Activated CD8-positive, alpha-beta T cell treated with anti-CD3 and anti-CD28 coated beads, Interleukin-2, amount 10 ng/mL, durations not matched to agents 7 days and 5 days (primary cell): ENCODE results near the gene HNRNPH2. TPM values are rescaled to one million over a fixed set of nuclear protein-coding genes. Genes with fewer than 3 reads are reported as not detected.
A peak's percentile ranks its signal among the peaks of the same experiment; 100 is the strongest.

Experiments
- ATAC-seq: fragments of 150-1000 bp; cut with Tn5 transposase; one replicate; pipeline ENCODE4 v1.10.0; 2021; ENCODE audit warnings: moderate library complexity
- CTCF ChIA-PET: fragments of 350-600 bp; sonication (Branson Sonifier 250); formaldehyde crosslinking; loops from one replicate; lab custom pipeline; 2021; ENCODE audit warnings: antibody characterized with exemption; lab: Charles Lee
- POLR2A ChIA-PET: fragments of 350-600 bp; sonication (Branson Sonifier 250); formaldehyde crosslinking; loops from one replicate; lab custom pipeline; 2021; ENCODE audit warnings: antibody characterized with exemption; lab: Charles Lee
- DNase-seq: peaks from one replicate; pipeline ENCODE4 v3.0.0-alpha.2; 2020
- H3K27ac Mint-ChIP-seq: one replicate; pipeline ENCODE4 v1.8.0; 2021; ENCODE audit warnings: mild to moderate bottlenecking, mixed read lengths
- H3K27me3 Mint-ChIP-seq: one replicate; pipeline ENCODE4 v1.8.0; 2021; ENCODE audit warnings: low read depth, mixed read lengths
- H3K36me3 Mint-ChIP-seq: one replicate; pipeline ENCODE4 v1.8.0; 2021; ENCODE audit warnings: low read depth, mixed read lengths
- H3K4me1 Mint-ChIP-seq: one replicate; pipeline ENCODE4 v1.8.0; 2021; ENCODE audit warnings: low read depth, mixed read lengths
- H3K4me3 Mint-ChIP-seq: one replicate; pipeline ENCODE4 v1.8.0; 2021; ENCODE audit warnings: mild to moderate bottlenecking, mixed read lengths
- H3K9me3 Mint-ChIP-seq: one replicate; pipeline ENCODE4 v1.8.0; 2022; ENCODE audit warnings: mixed read lengths; ENCODE audit not compliant: insufficient read depth
- total RNA-seq, 2 experiments: library from RNA; stranded (reverse); gene quantifications; one replicate each; pipeline ENCODE4 v1.2.3, GENCODE V29; 2021

The HNRNPH2 gene
- 10 to 100 TPM; 41.6 to 44.1 TPM for total RNA-seq

DNA sequence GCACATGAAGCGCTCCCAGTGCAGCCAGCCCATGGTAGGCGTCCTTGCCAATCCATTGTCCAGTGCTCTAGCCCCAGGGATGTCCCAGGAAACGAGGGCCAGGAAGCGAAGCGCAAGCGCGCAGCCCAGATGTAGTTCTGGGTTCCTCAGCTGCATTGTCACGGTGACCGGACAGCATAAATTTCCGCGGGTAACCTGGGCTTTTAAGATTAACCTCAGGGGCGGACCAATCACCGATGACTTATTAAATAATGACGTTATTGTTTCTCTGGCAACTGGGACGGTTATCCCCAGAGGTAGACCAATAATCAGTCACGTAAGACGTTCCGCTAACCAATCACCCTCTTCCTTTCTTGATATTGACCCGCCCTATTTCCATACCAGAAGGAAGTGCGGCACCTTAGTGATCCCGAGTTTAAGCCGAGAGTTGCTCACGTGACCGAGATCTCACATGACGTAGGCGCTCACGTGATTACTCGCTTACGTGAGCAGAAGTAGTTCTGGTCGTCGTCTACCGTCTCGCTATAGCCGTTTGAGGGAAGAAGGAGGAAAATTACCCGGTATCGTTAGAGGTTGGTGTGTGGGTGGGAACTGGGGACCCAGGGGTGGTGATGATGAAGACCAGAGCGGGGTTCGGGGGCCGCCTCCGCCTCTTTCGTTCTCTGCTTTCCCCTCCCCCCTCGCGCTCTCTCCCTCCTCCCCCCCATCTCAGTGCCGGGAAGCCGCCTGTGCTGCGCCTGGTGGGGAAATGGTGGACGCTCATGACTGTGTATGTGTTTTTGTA lies at the start of gene HNRNPH2, which contains the start of gene GLA:
Gene HNRNPH2, plus strand, starts transcription at position 475 of the 784 bp plus-strand sequence. CDS start 3,767 bp downstream, outside the sequence.
Gene GLA, minus strand, starts transcription at position 178 of the 784 bp plus-strand sequence. Its CDS starts 22 bp downstream, at position 156.
- DNase-seq (peak; percentile 93), ATAC-seq (peak; percentile 90)
- H3K27ac Mint-ChIP-seq: peak within 1 kb of the TSS; percentile 99
- no peaks in the 10 kb centered on the region for H3K9me3 Mint-ChIP-seq
- H3K27me3 Mint-ChIP-seq: no peaks in the 10 kb centered on the region
- ChIA-PET CTCF (interaction anchor here (1.0 kb wide), 1 partner anchor 17 kb away, joined by 3 read pairs; the partner anchor contains the start of gene RPL36A), POLR2A (interaction anchor here (0.6 to 1.3 kb wide), 4 partner anchors 10 to 357 kb away, joined by 3 to 7 read pairs (median 4); partner anchors contain the start of gene RPL36A)
- peaks cover 27% of the 10 kb centered on the region for H3K36me3 Mint-ChIP-seq
- peak within 1 kb of the TSS; percentile 91 for H3K4me3 Mint-ChIP-seq
- H3K4me1 Mint-ChIP-seq: peaks cover 31% of the 10 kb centered on the region

DNA sequence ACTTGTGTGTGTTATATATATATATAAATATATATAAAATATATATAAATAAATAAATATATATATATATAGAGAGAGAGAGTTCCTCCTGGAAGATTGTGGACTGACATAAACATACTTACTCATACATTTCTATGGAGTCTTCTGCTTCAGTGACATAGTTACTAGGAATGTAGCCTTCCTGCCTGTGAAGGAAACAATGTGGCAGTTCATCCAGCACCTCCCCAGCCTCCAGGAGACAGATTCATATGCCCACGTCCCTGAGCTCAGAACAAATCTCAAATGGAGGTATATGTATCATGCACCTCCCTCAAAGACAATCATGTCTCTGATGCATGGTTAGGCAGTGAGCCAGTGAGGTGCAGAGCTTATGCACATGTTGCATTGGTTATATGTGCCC lies 48.1 kb upstream of the HNRNPH2 start:
- POLR2A ChIA-PET: no interaction called here

GRCh38 chrX:101360390-101360789 lies 47.6 kb upstream of the HNRNPH2 start:
- ATAC-seq: no peak
- H3K9me3 Mint-ChIP-seq: no peaks in the 10 kb centered on the region
- no peaks in the 10 kb centered on the region for H3K36me3 Mint-ChIP-seq
- ChIA-PET POLR2A (no interaction called here), CTCF (no interaction called here)
- no peak for DNase-seq
- H3K27me3 Mint-ChIP-seq: peaks cover 2% of the 10 kb centered on the region
- no peak overlapping the region for H3K4me3 Mint-ChIP-seq
- H3K4me1 Mint-ChIP-seq: peaks cover 9% of the 10 kb centered on the region
- H3K27ac Mint-ChIP-seq: no peak overlapping the region

More for the DNA sequence above, 48.1 kb upstream of the HNRNPH2 start:
- CTCF ChIA-PET: no interaction called here
- DNase-seq (no peak), ATAC-seq (no peak)
- peaks cover 2% of the 10 kb centered on the region for H3K27me3 Mint-ChIP-seq
- no peak overlapping the region for H3K27ac Mint-ChIP-seq
- no peak overlapping the region for H3K4me3 Mint-ChIP-seq
- H3K4me1 Mint-ChIP-seq: peaks cover 9% of the 10 kb centered on the region
- no peaks in the 10 kb centered on the region for H3K9me3 Mint-ChIP-seq
- no peaks in the 10 kb centered on the region for H3K36me3 Mint-ChIP-seq

- no peak for DNase-seq
- Mint-ChIP-seq H3K27ac (no peak overlapping the region), H3K27me3 (peaks cover 2% of the 10 kb centered on the region), H3K9me3 (no peaks in the 10 kb centered on the region), H3K4me1 (peaks cover 9% of the 10 kb centered on the region), H3K4me3 (no peak overlapping the region), H3K36me3 (no peaks in the 10 kb centered on the region)
- no peak for ATAC-seq
- ChIA-PET CTCF (no interaction called here), POLR2A (no interaction called here)
Measured at GRCh38 chrX:101362116-101362515, 45.9 kb upstream of the HNRNPH2 start.

- Mint-ChIP-seq H3K9me3 (no peaks in the 10 kb centered on the region), H3K4me3 (no peak overlapping the region), H3K27ac (no peak overlapping the region), H3K4me1 (peaks cover 9% of the 10 kb centered on the region), H3K36me3 (no peaks in the 10 kb centered on the region), H3K27me3 (peaks cover 2% of the 10 kb centered on the region)
- ChIA-PET CTCF (no interaction called here), POLR2A (no interaction called here)
- ATAC-seq (no peak), DNase-seq (no peak)
Measured at GRCh38 chrX:101362757-101363156, 45.3 kb upstream of the HNRNPH2 start.

GRCh38 chrX:101365301-101365795 lies 42.7 kb upstream of the HNRNPH2 start:
- Mint-ChIP-seq H3K36me3 (no peaks in the 10 kb centered on the region), H3K27ac (no peak overlapping the region), H3K9me3 (no peaks in the 10 kb centered on the region), H3K4me3 (no peak overlapping the region), H3K27me3 (peaks cover 4% of the 10 kb centered on the region), H3K4me1 (no peaks in the 10 kb centered on the region)
- no peak for DNase-seq
- ChIA-PET POLR2A (no interaction called here), CTCF (no interaction called here)
- ATAC-seq: no peak

GRCh38 chrX:101368800-101369199 lies 39.2 kb upstream of the HNRNPH2 start:
- H3K27me3 Mint-ChIP-seq: peaks cover 4% of the 10 kb centered on the region
- ATAC-seq: no peak
- no peak overlapping the region for H3K27ac Mint-ChIP-seq
- H3K4me1 Mint-ChIP-seq: no peaks in the 10 kb centered on the region
- no peak overlapping the region for H3K4me3 Mint-ChIP-seq
- ChIA-PET POLR2A (no interaction called here), CTCF (no interaction called here)
- H3K9me3 Mint-ChIP-seq: no peaks in the 10 kb centered on the region
- H3K36me3 Mint-ChIP-seq: no peaks in the 10 kb centered on the region
- DNase-seq: no peak

DNA sequence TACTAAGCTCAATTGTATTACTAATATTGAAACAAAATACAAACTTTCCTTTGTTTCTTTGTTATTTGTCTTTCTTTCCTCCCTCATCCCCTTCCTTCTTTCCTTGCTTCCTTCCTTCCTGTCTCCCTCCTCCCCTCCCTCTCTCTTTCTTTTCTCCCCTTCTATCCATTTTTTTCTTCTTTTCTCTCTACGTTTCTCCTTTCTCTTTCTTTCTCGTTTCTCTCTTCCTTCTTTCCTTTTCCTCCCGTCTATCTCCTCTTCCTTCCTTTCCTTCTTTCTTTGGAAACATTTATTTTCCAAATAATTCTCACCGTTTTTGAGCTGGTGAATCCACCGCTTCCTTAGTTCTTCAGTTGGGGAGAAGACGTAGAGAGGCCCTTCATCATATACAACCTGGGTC lies 38.3 kb upstream of the HNRNPH2 start:
- Mint-ChIP-seq H3K27ac (no peak overlapping the region), H3K36me3 (no peaks in the 10 kb centered on the region), H3K9me3 (no peaks in the 10 kb centered on the region), H3K4me1 (no peaks in the 10 kb centered on the region), H3K4me3 (no peak overlapping the region), H3K27me3 (peaks cover 4% of the 10 kb centered on the region)
- DNase-seq: no peak
- no peak for ATAC-seq
- POLR2A ChIA-PET: interaction anchor here (0.7 kb wide), 1 partner anchor 1989 kb away, joined by 3 read pairs; no protein-coding TSS in a partner anchor
- CTCF ChIA-PET: no interaction called here

- peaks cover 4% of the 10 kb centered on the region for H3K27me3 Mint-ChIP-seq
- no peak for DNase-seq
- CTCF ChIA-PET: no interaction called here
- no peaks in the 10 kb centered on the region for H3K36me3 Mint-ChIP-seq
- ATAC-seq: no peak
- POLR2A ChIA-PET: no interaction called here
- H3K9me3 Mint-ChIP-seq: no peaks in the 10 kb centered on the region
- H3K4me3 Mint-ChIP-seq: no peak overlapping the region
- H3K27ac Mint-ChIP-seq: no peak overlapping the region
- H3K4me1 Mint-ChIP-seq: no peaks in the 10 kb centered on the region
Measured at GRCh38 chrX:101370888-101371504, 37.0 kb upstream of the HNRNPH2 start.

DNA sequence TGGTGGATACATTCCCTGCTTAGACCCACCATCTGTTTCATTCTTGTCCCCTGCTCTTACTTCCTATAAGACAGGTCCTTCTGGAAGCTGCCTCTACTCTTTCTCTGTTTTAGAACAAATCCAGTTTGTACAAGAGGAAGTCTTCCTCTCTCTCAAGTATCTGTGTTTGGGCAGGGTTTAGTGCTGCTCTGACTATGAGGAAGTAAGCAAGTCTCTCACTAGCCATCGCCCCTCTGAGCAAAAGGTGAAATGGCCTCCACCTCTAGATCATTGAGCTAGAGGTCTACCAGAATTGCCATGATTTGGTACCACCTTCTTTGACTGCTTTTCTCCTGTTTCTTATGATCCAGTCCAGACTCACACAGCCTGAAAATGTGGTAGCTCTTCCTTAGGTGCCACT lies 30.5 kb upstream of the HNRNPH2 start:
- H3K9me3 Mint-ChIP-seq: no peaks in the 10 kb centered on the region
- CTCF ChIA-PET: interaction anchor here (1.4 kb wide), 1 partner anchor 13 kb away, joined by 4 read pairs; the partner anchor contains the start of gene RPL36A
- H3K4me1 Mint-ChIP-seq: no peaks in the 10 kb centered on the region
- H3K4me3 Mint-ChIP-seq: no peak overlapping the region
- H3K27me3 Mint-ChIP-seq: peaks cover 6% of the 10 kb centered on the region
- H3K36me3 Mint-ChIP-seq: no peaks in the 10 kb centered on the region
- no peak overlapping the region for H3K27ac Mint-ChIP-seq
- no peak for DNase-seq
- POLR2A ChIA-PET: no interaction called here
- no peak for ATAC-seq

DNA sequence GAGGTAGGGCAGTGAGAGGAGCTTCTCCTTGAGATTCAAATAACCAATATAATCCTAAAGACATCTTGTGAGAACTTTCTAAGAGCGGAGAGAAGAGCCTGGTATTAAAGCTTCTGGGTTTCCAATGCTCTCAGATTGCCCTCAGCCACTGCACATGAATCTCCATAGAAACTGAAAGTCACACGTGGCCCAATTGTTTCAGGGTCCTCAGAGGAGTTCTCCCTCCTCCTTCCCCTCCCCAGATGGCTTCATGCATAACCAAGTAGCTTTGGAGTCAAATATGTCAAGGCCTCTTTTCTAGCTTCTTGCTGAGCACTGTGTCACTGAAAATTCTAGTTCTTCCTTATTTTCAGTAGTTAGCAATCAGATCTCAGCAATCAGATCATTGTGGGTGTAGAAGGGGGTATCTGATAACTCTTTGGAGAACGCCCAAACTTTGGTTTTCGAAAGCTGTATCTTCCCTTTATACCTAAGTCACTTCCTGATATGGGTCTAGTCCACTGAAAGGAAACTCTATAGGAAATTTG lies 24.3 kb upstream of the HNRNPH2 start:
- no peak overlapping the region for H3K27ac Mint-ChIP-seq
- CTCF ChIA-PET: interaction anchor here (1.2 kb wide), 1 partner anchor 9 kb away, joined by 3 read pairs; no protein-coding TSS in a partner anchor
- H3K4me3 Mint-ChIP-seq: no peak overlapping the region
- POLR2A ChIA-PET: no interaction called here
- H3K9me3 Mint-ChIP-seq: no peaks in the 10 kb centered on the region
- no peak for ATAC-seq
- peaks cover 6% of the 10 kb centered on the region for H3K4me1 Mint-ChIP-seq
- DNase-seq: no peak
- peaks cover 6% of the 10 kb centered on the region for H3K27me3 Mint-ChIP-seq
- no peaks in the 10 kb centered on the region for H3K36me3 Mint-ChIP-seq
